ENCODE results near the gene SLC25A43. TPM values are rescaled to one million over a fixed set of nuclear protein-coding genes. Genes with fewer than 3 reads are reported as not detected.

The SLC25A43 gene
- total RNA-seq, 1 donor from 2014 or later = 13.4 TPM

DNA sequence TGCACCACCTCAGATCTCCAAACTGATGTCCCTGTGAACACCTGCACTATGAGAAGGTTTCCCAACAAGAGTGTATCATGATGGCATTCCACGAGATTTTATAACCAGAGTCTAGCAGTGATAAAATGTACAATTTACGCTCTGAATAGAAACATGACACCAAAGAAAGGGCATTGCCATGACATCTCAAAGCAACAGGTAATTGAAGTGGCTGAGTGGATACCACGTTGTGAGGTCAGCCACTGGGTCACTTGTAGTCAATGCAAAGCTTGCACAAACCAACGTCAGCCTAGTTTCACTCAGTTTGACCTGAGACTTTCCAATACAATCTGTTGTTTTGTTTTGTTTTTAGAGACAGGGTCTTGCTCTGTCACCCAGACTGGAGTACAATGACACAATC, 54.1 kb downstream of the SLC25A43 start:
- no peak for FAIRE-seq
- DNase-seq (ENCODE audit: low read depth) = no peak
- TF ChIP-seq, protein P1, sequence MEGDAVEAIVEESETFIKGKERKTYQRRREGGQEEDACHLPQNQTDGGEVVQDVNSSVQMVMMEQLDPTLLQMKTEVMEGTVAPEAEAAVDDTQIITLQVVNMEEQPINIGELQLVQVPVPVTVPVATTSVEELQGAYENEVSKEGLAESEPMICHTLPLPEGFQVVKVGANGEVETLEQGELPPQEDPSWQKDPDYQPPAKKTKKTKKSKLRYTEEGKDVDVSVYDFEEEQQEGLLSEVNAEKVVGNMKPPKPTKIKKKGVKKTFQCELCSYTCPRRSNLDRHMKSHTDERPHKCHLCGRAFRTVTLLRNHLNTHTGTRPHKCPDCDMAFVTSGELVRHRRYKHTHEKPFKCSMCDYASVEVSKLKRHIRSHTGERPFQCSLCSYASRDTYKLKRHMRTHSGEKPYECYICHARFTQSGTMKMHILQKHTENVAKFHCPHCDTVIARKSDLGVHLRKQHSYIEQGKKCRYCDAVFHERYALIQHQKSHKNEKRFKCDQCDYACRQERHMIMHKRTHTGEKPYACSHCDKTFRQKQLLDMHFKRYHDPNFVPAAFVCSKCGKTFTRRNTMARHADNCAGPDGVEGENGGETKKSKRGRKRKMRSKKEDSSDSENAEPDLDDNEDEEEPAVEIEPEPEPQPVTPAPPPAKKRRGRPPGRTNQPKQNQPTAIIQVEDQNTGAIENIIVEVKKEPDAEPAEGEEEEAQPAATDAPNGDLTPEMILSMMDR (IDR thresholded peaks at IDR 0.05; ENCODE audit: insufficient read depth, low read length, severe bottlenecking) = no peak
- H3K4me3 ChIP-seq (ENCODE audit: low read depth, low read length) = no peak overlapping the region
- no peaks in the 10 kb centered on the region for H3K36me3 ChIP-seq (ENCODE audit: control insufficient read depth, insufficient read depth, low read length)
- no peaks in the 10 kb centered on the region for H3K27me3 ChIP-seq (ENCODE audit: control insufficient read depth, insufficient read depth, low read length)

DNA sequence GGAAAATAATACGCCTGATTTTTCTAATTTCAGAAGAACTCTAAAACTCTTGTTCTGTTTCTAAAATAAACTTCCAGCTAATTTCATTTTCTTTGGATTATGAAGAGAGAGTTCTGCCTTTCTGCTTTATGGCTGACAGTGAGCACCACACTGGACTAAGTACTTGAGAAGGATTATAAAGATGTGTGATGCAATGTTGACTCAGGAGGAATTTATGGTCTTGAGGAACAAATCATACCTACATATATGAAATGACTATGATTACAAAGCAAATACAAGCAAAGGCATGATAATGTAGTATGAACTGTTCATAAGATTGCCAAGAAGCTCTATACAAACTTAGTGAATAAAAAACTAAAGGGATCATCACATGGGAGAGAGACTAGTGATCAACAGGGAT, 56.1 kb downstream of the SLC25A43 start:
- FAIRE-seq (no peak), DNase-seq (ENCODE audit: low read depth) (peak; percentile 87)
- no peaks in the 10 kb centered on the region for H3K27me3 ChIP-seq (ENCODE audit: control insufficient read depth, insufficient read depth, low read length)
- H3K4me3 ChIP-seq (ENCODE audit: low read depth, low read length) = no peak overlapping the region
- H3K36me3 ChIP-seq (ENCODE audit: control insufficient read depth, insufficient read depth, low read length) = no peaks in the 10 kb centered on the region
- TF ChIP-seq, protein P1 (IDR thresholded peaks at IDR 0.05; ENCODE audit: insufficient read depth, low read length, severe bottlenecking) = no peak

DNA sequence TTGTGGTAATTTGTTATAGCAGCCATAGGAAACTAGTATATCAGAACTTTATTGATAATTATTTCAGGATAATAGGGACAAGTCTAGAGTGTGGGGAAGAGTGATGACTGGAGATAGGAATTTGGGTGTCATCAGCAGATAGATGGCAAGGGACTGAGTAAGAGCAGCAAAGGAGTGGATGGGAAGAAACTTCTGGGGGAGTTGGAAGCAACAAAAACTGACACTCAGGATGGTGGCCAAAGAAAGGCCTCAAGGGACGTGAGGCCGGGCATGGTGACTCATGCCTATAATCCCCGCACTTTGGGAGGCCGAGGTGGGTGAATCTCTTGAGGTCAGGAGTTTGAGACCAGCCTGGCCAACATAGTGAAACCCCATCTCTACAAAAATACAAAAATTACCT, 60.0 kb downstream of the SLC25A43 start:
- TF ChIP-seq, protein P1 (IDR thresholded peaks at IDR 0.05; ENCODE audit: insufficient read depth, low read length, severe bottlenecking) = no peak
- no peak overlapping the region for H3K4me3 ChIP-seq (ENCODE audit: low read depth, low read length)
- H3K27me3 ChIP-seq (ENCODE audit: control insufficient read depth, insufficient read depth, low read length) = no peaks in the 10 kb centered on the region
- FAIRE-seq (no peak), DNase-seq (ENCODE audit: low read depth) (no peak)
- no peaks in the 10 kb centered on the region for H3K36me3 ChIP-seq (ENCODE audit: control insufficient read depth, insufficient read depth, low read length)

DNA sequence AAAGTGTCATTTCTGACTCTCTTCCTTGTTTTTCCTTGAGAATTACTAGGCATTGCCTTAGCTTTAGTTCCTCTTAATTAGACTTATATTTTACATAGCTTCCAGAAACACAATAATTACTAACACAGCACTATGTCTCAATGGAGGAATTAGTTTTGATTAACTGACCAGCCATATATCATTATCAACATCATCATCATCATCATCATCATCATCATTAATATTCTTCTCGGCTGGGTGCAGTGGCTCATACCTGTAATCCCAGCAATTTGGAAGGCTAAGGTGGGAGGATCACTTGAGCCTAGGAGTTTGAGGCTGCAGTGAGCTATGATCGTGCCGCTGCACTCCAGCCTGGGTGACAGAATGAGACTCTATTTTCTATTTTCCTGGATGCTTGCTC, 66.4 kb downstream of the SLC25A43 start:
- FAIRE-seq (no peak), DNase-seq (ENCODE audit: low read depth) (no peak)
- H3K4me3 ChIP-seq (ENCODE audit: low read depth, low read length) = no peak overlapping the region
- TF ChIP-seq, protein P1 (IDR thresholded peaks at IDR 0.05; ENCODE audit: insufficient read depth, low read length, severe bottlenecking) = no peak
- peaks cover 9% of the 10 kb centered on the region for H3K36me3 ChIP-seq (ENCODE audit: control insufficient read depth, insufficient read depth, low read length)
- H3K27me3 ChIP-seq (ENCODE audit: control insufficient read depth, insufficient read depth, low read length) = no peaks in the 10 kb centered on the region

DNA sequence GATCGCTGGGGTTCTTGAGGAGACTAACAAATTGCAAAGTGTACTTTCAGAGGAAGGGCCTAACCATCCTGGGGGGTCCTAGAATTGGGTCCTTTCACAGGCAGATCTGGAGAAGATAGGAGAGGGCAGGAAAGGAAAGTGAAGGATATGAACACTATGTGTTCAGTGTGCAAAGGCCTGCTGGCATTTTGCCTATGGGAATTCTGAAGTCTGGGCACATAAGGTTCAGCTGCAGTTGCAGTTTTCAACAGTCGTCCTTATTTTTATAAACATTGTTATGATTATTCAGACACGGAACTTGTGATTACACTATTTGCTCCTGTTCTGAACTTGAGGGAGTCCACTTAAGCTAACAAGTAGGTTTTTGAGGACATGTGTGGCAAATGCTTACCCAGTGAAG, 67.8 kb downstream of the SLC25A43 start:
- H3K27me3 ChIP-seq (ENCODE audit: control insufficient read depth, insufficient read depth, low read length) = no peaks in the 10 kb centered on the region
- H3K36me3 ChIP-seq (ENCODE audit: control insufficient read depth, insufficient read depth, low read length) = peaks cover 11% of the 10 kb centered on the region
- DNase-seq (ENCODE audit: low read depth) (no peak), FAIRE-seq (no peak)
- no peak overlapping the region for H3K4me3 ChIP-seq (ENCODE audit: low read depth, low read length)
- TF ChIP-seq, protein P1 (IDR thresholded peaks at IDR 0.05; ENCODE audit: insufficient read depth, low read length, severe bottlenecking) = no peak

DNA sequence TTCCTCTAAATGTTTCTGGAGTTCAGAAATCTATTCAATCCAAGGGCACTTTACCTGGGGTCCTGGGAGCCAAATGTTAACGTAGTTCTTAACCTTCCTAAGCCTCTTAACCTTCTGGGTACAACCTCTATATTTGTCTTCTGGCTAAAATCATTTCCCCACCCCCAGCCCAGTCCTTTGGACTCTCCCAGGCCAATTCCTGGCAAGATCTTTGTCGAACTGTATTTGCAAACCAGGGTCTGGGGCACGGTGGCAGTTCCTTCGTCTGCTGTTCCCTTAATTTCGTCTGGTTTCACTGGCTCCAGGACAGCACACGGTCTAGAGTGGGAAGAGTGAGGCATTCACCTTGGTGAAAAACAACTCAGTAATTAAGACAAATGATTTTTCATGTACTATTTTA, 68.3 kb downstream of the SLC25A43 start:
- no peak for FAIRE-seq
- TF ChIP-seq, protein P1 (IDR thresholded peaks at IDR 0.05; ENCODE audit: insufficient read depth, low read length, severe bottlenecking) = no peak
- no peak for DNase-seq (ENCODE audit: low read depth)
- Histone ChIP-seq H3K36me3 (ENCODE audit: control insufficient read depth, insufficient read depth, low read length) (peaks cover 11% of the 10 kb centered on the region), H3K27me3 (ENCODE audit: control insufficient read depth, insufficient read depth, low read length) (no peaks in the 10 kb centered on the region), H3K4me3 (ENCODE audit: low read depth, low read length) (no peak overlapping the region)

Data from bronchial epithelial cell (primary cell).